ENCODE results near the gene TPM2. TPM values are rescaled to one million over a fixed set of nuclear protein-coding genes. Genes with fewer than 3 reads are reported as not detected.
A peak's percentile ranks its signal among the peaks of the same experiment; 100 is the strongest.

Gene TPM2
- not detected for polyA plus RNA-seq

GRCh38 chr9:35689542-35690293 is at the start of gene TPM2:
Gene TPM2, minus strand, starts transcription at chr9:35689925. Its CDS starts 108 bp downstream, at chr9:35689817.
- Mint-ChIP-seq H3K36me3 (no peaks in the 10 kb centered on the region), H3K4me3 (peak within 1 kb of the TSS; percentile 83 to 92 (median 92)), H3K9me3 (no peaks in the 10 kb centered on the region), H3K4me1 (peaks cover 0 to 6% (median 4%) of the 10 kb centered on the region in 3 donors), H3K27me3 (no peaks in the 10 kb centered on the region), H3K27ac (peak within 1 kb of the TSS in 1 of 3 donors; percentile 73)

DNA sequence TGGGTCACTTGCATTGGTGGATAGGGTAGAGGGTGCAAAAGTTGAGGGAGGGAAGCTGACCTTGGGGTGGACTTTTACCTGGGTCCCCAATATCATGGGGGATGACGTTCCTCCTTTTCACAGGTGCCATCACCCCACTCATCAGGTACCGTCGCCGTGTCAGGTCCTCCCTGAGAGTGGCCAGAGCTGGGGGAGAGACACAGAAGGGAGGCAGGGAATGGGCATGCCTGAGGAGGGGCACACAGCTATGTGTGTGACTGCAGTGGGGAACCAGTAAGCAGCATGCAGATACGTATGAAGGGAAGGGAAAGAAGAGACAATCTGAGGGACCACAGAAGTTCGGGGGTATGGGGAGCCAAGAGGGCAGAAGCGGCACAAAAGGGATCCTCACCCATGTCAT is 49.2 kb upstream of the TPM2 start:
- Mint-ChIP-seq H3K9me3 (no peaks in the 10 kb centered on the region), H3K4me1 (peaks cover 6 to 12% (median 11%) of the 10 kb centered on the region in 3 donors), H3K4me3 (no peak overlapping the region), H3K27ac (no peak overlapping the region), H3K36me3 (peaks cover 9% of the 10 kb centered on the region), H3K27me3 (no peaks in the 10 kb centered on the region)

GRCh38 chr9:35738186-35738585 is 48.5 kb upstream of the TPM2 start:
- H3K27ac Mint-ChIP-seq: peak overlapping the region in 1 of 3 donors; percentile 63
- peaks cover 6% of the 10 kb centered on the region for H3K36me3 Mint-ChIP-seq
- peak overlapping the region in 1 of 4 donors; percentile 51 for H3K4me3 Mint-ChIP-seq
- H3K9me3 Mint-ChIP-seq: no peaks in the 10 kb centered on the region
- H3K27me3 Mint-ChIP-seq: no peaks in the 10 kb centered on the region
- peaks cover 4 to 13% (median 9%) of the 10 kb centered on the region in 3 donors for H3K4me1 Mint-ChIP-seq

DNA sequence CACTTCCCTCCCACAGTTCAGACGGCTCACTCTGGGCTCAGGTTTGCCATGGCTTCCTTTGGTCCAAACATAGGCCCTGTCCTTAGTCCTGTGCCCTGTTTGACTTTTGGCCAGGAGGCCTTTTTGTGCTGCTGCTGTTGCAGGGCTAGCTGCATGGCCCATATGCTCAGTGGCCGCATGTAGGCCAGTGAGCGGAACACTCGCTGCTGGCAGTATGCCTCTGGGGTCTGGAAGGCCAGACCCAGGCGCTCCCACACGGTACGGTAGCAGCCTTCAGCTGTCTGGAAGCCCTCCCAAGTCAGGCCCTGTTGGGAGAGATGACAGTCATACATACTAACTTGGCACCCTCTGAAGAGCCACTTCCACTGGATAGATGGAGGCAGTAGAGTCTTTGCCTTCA is 47.4 kb upstream of the TPM2 start:
- Mint-ChIP-seq H3K4me3 (no peak overlapping the region), H3K27me3 (no peaks in the 10 kb centered on the region), H3K27ac (no peak overlapping the region), H3K4me1 (peaks cover 10 to 18% (median 11%) of the 10 kb centered on the region in 3 donors), H3K9me3 (no peaks in the 10 kb centered on the region), H3K36me3 (peaks cover 6% of the 10 kb centered on the region)

DNA sequence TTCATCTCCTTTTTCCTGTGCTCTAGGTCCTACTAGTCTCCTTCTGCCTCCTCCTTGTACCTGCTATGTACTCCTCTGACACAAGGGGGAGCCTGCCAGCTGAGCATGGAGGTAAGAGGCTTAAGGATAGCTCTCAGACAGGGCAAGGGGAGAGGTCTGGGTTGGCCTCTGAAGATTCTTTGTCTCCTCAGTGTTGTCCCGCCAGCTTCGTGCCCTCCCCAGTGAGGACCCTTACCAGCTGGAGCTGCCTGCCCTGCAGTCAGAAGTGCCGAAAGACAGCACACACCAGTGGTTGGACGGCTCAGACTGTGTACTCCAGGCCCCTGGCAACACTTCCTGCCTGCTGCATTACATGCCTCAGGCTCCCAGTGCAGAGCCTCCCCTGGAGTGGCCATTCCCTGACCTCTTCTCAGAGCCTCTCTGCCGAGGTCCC is 46.5 kb upstream of the TPM2 start:
- Mint-ChIP-seq H3K4me1 (peaks cover 14 to 18% (median 16%) of the 10 kb centered on the region in 3 donors), H3K36me3 (peaks cover 6% of the 10 kb centered on the region), H3K9me3 (no peaks in the 10 kb centered on the region), H3K27me3 (no peaks in the 10 kb centered on the region), H3K27ac (peak overlapping the region in 1 of 3 donors; percentile 14), H3K4me3 (peak overlapping the region in 2 of 4 donors; percentile 12 to 50)

DNA sequence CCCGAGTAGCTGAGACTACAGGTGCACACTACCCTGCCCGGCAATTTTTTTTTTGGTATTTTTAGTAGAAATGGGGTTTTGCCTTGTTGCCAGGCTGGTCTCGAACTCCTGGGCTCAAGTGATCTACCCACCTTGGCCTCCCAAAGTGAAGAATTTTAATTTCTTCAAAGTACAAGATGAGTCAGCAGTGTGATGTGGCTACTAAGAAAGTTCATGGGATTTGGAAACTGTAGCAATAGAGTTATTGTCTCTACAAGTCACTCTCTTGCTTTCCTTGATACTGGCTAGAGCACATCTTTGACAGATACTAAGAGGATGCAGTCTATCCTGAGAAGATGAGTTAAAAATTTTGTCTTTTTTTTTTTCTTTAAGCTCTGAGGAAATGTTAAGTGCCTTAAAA is 44.4 kb upstream of the TPM2 start:
- H3K4me1 Mint-ChIP-seq: peaks cover 20 to 26% (median 24%) of the 10 kb centered on the region in 3 donors
- H3K4me3 Mint-ChIP-seq: peak overlapping the region in 1 of 4 donors; percentile 68
- no peak overlapping the region for H3K27ac Mint-ChIP-seq
- peaks cover 3% of the 10 kb centered on the region for H3K36me3 Mint-ChIP-seq
- H3K27me3 Mint-ChIP-seq: no peaks in the 10 kb centered on the region
- no peaks in the 10 kb centered on the region for H3K9me3 Mint-ChIP-seq

GRCh38 chr9:35732800-35733541 is 43.2 kb upstream of the TPM2 start:
- Mint-ChIP-seq H3K27ac (peak overlapping the region in 1 of 3 donors; percentile 93), H3K27me3 (no peaks in the 10 kb centered on the region), H3K4me3 (peak overlapping the region in 1 of 4 donors; percentile 92), H3K4me1 (peaks cover 20 to 26% (median 24%) of the 10 kb centered on the region in 3 donors), H3K9me3 (no peaks in the 10 kb centered on the region), H3K36me3 (peaks cover 3% of the 10 kb centered on the region)

GRCh38 chr9:35732185-35732799 is 42.6 kb upstream of the TPM2 start, which contains the start of the genes CREB3 and TLN1:
Gene CREB3, plus strand, starts transcription at chr9:35732666. Its CDS starts 107 bp downstream, at chr9:35732773.
Gene TLN1, minus strand, starts transcription at chr9:35732195. Its CDS starts 6,501 bp downstream, at chr9:35725694.
- H3K4me1 Mint-ChIP-seq: peaks cover 20 to 26% (median 24%) of the 10 kb centered on the region in 3 donors
- peaks cover 3% of the 10 kb centered on the region for H3K36me3 Mint-ChIP-seq
- H3K9me3 Mint-ChIP-seq: no peaks in the 10 kb centered on the region
- peak within 1 kb of the TSS in 1 of 4 donors; percentile 92 for H3K4me3 Mint-ChIP-seq
- H3K27me3 Mint-ChIP-seq: no peaks in the 10 kb centered on the region
- peak within 1 kb of the TSS in 1 of 3 donors; percentile 93 for H3K27ac Mint-ChIP-seq

- no peaks in the 10 kb centered on the region for H3K9me3 Mint-ChIP-seq
- H3K27me3 Mint-ChIP-seq: no peaks in the 10 kb centered on the region
- peak overlapping the region in 1 of 3 donors; percentile 93 for H3K27ac Mint-ChIP-seq
- H3K36me3 Mint-ChIP-seq: peaks cover 3% of the 10 kb centered on the region
- peaks cover 27 to 33% (median 30%) of the 10 kb centered on the region in 3 donors for H3K4me1 Mint-ChIP-seq
- peak overlapping the region in 1 of 4 donors; percentile 92 for H3K4me3 Mint-ChIP-seq
These were observed 41.9 kb upstream of the TPM2 start for GRCh38 chr9:35731415-35732184.

DNA sequence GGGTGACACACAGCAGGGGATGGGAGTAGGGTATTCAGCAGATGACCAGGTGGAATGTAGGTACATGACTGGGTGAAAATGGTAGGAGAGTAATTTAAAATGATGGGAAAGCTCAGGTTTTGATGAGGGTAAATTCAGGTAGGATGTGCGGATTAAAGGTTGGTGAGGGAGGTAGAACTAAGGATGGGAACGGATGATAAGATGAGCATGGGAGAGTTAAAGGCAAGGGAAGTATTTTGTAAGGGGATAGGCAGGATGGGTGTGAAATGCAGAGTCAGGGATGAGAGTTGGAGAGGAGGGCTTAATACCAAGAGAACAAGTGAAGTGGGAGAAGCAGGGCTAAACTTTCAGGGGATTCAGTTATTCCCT is 40.7 kb upstream of the TPM2 start:
- H3K27ac Mint-ChIP-seq: peak overlapping the region in 1 of 3 donors; percentile 47

GRCh38 chr9:35729700-35730485 is 40.2 kb upstream of the TPM2 start:
- Mint-ChIP-seq H3K4me3 (peak overlapping the region in 1 of 4 donors; percentile 92), H3K27ac (no peak overlapping the region), H3K36me3 (no peaks in the 10 kb centered on the region), H3K9me3 (no peaks in the 10 kb centered on the region), H3K4me1 (peaks cover 27 to 37% (median 32%) of the 10 kb centered on the region in 3 donors), H3K27me3 (no peaks in the 10 kb centered on the region)

More for the DNA sequence above, 40.7 kb upstream of the TPM2 start:
- no peaks in the 10 kb centered on the region for H3K27me3 Mint-ChIP-seq
- H3K4me1 Mint-ChIP-seq: peaks cover 28 to 37% (median 30%) of the 10 kb centered on the region in 3 donors
- H3K36me3 Mint-ChIP-seq: peaks cover 2% of the 10 kb centered on the region
- peak overlapping the region in 1 of 4 donors; percentile 92 for H3K4me3 Mint-ChIP-seq
- H3K9me3 Mint-ChIP-seq: no peaks in the 10 kb centered on the region

- Mint-ChIP-seq H3K36me3 (no peaks in the 10 kb centered on the region), H3K27me3 (no peaks in the 10 kb centered on the region), H3K4me1 (peaks cover 26 to 38% (median 37%) of the 10 kb centered on the region in 3 donors), H3K27ac (no peak overlapping the region), H3K9me3 (no peaks in the 10 kb centered on the region), H3K4me3 (no peak overlapping the region)
These were observed 39.4 kb upstream of the TPM2 start for GRCh38 chr9:35729101-35729500.

DNA sequence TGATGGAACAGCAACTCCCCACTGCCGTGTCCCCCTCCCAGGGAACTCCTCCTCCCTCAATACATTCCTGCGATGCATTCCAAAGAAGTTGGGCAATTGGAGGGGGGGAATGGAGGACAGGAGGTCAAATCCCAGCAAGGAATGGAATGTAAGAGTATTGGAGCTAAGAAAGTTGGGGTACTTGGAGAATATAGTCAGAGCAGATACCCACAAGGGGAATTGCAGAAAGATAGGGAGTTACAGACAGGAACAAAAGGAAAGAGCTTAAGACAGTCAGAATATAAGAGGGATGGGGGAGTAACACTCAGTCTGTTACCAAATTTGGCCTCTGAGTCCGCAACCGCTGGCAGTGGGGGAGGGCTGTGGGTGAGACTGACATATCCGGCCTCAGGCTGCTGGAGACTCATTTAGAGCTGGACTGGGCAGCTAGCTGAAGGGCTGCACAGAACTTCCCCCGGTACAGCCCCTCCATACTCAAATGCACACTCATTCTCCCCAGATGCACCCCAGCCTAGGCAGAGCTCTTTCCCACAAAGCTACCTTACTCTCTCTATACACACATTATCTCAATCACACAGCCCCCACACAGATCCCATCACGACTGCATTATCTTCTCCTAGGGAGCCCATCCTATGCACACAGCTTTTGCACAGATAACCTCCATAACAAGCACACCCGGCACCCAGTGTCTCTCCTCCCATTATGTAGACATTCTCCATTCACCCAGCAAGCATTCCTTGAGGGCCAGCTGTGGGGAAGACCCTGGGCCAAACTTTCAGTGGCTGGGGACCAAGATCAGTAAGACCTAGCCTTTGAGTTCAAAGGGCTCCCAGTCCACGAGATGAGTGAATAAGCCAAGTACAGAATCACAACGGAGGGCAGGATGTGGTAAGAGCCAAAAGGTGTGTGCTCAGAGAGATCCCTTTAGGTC is 38.6 kb upstream of the TPM2 start:
- no peak overlapping the region for H3K4me3 Mint-ChIP-seq
- H3K27me3 Mint-ChIP-seq: no peaks in the 10 kb centered on the region
- H3K4me1 Mint-ChIP-seq: peaks cover 20 to 34% (median 34%) of the 10 kb centered on the region in 3 donors

More for the DNA sequence above, 38.6 kb upstream of the TPM2 start:
- Mint-ChIP-seq H3K27ac (no peak overlapping the region), H3K9me3 (no peaks in the 10 kb centered on the region), H3K36me3 (no peaks in the 10 kb centered on the region)
